H9 (cell line): Measurements from ENCODE around the gene INPP5A. TPM values are rescaled to one million over a fixed set of nuclear protein-coding genes. Genes with fewer than 3 reads are reported as not detected.

Source experiments
- DNase-seq: peaks from one replicate; pipeline ENCODE4 v3.0.0-alpha.2; 2017
- H2AFZ ChIP-seq: one replicate; pipeline ENCODE4 v1.6.1; 2013; ENCODE audit warnings: mild to moderate bottlenecking, low read length, control low read depth, moderate library complexity
- H2AK5ac ChIP-seq: 2 replicates; pipeline ENCODE4 v1.6.1; 2013; ENCODE audit warnings: low read length, control low read depth, mixed read lengths; ENCODE audit not compliant: insufficient read length
- H2BK120ac ChIP-seq: one replicate; pipeline ENCODE4 v1.6.1; 2013; ENCODE audit warnings: low read depth, mild to moderate bottlenecking, low read length, control low read depth, inconsistent platforms; ENCODE audit not compliant: poor library complexity, severe bottlenecking
- H2BK12ac ChIP-seq: 2 replicates; pipeline ENCODE4 v1.6.1; 2013; ENCODE audit warnings: low read length, control low read depth, mixed read lengths, low read depth; ENCODE audit not compliant: insufficient read length
- H2BK15ac ChIP-seq: 2 replicates; pipeline ENCODE4 v1.6.1; 2013; ENCODE audit warnings: low read depth, low read length, control low read depth
- H2BK20ac ChIP-seq: one replicate; pipeline ENCODE4 v1.6.1; 2013; ENCODE audit warnings: low read depth, mild to moderate bottlenecking, low read length, control low read depth, inconsistent platforms; ENCODE audit not compliant: poor library complexity, severe bottlenecking
- H2BK5ac ChIP-seq: 2 replicates; pipeline ENCODE4 v1.6.1; 2013; ENCODE audit warnings: low read length, control low read depth, mixed read lengths; ENCODE audit not compliant: insufficient read length
- H3K14ac ChIP-seq: 2 replicates; pipeline ENCODE4 v1.6.1; 2013; ENCODE audit warnings: low read length, control low read depth; ENCODE audit not compliant: insufficient read depth
- H3K18ac ChIP-seq: 2 replicates; pipeline ENCODE4 v1.6.1; 2013; ENCODE audit warnings: low read depth, mild to moderate bottlenecking, mixed read lengths, low read length, control low read depth; ENCODE audit not compliant: insufficient read length
- H3K23ac ChIP-seq: 2 replicates; pipeline ENCODE4 v1.6.1; 2013; ENCODE audit warnings: low read length, control low read depth, mixed read lengths, low read depth; ENCODE audit not compliant: insufficient read length
- H3K23me2 ChIP-seq: 2 replicates; pipeline ENCODE4 v1.6.1; 2013; ENCODE audit warnings: low read depth, mild to moderate bottlenecking, mixed read lengths, low read length, control low read depth; ENCODE audit not compliant: insufficient read length, poor library complexity, severe bottlenecking
- H3K27ac ChIP-seq: 2 replicates; pipeline ENCODE4 v1.5.1; 2013; ENCODE audit warnings: low read length, control low read depth, mixed read lengths, low read depth; ENCODE audit not compliant: insufficient read length
- H3K27me3 ChIP-seq: 2 replicates; pipeline ENCODE4 v1.6.1; 2013; ENCODE audit warnings: low read length, control low read depth, inconsistent platforms; ENCODE audit not compliant: insufficient read depth
- H3K4ac ChIP-seq: 2 replicates; pipeline ENCODE4 v1.6.1; 2013; ENCODE audit warnings: low read depth, mild to moderate bottlenecking, control low read depth, inconsistent platforms, low read length, moderate library complexity
- H3K4me1 ChIP-seq: 2 replicates; pipeline ENCODE4 v1.6.1; 2013; ENCODE audit warnings: low read length, control low read depth, inconsistent platforms; ENCODE audit not compliant: insufficient read depth
- H3K4me2 ChIP-seq: 2 replicates; pipeline ENCODE4 v1.6.1; 2013; ENCODE audit warnings: low read length, control low read depth, mixed read lengths; ENCODE audit not compliant: insufficient read length, insufficient read depth
- H3K56ac ChIP-seq: 2 replicates; pipeline ENCODE4 v1.6.1; 2013; ENCODE audit warnings: low read depth, mild to moderate bottlenecking, mixed read lengths, low read length, control low read depth; ENCODE audit not compliant: insufficient read length
- H3K79me1 ChIP-seq: 2 replicates; pipeline ENCODE4 v1.6.1; 2013; ENCODE audit warnings: low read depth, mild to moderate bottlenecking, moderate library complexity, low read length, control low read depth, inconsistent platforms; ENCODE audit not compliant: insufficient read depth, poor library complexity, severe bottlenecking
- H3K79me2 ChIP-seq: 2 replicates; pipeline ENCODE4 v1.6.1; 2013; ENCODE audit warnings: low read length, control low read depth, inconsistent platforms; ENCODE audit not compliant: insufficient read depth
- H3K9ac ChIP-seq: 2 replicates; pipeline ENCODE4 v1.6.1; 2013; ENCODE audit warnings: low read length, control low read depth, mixed read lengths; ENCODE audit not compliant: insufficient read length; ENCODE audit errors: extremely low read depth
- H3K9me3 ChIP-seq: one replicate; pipeline ENCODE4 v1.6.1; 2013; ENCODE audit warnings: low read depth, low read length, inconsistent platforms; ENCODE audit not compliant: control insufficient read depth
- H3T11ph ChIP-seq: one replicate; pipeline ENCODE4 v1.6.1; 2013; ENCODE audit warnings: mild to moderate bottlenecking, low read length, control low read depth, inconsistent platforms
- H4K20me1 ChIP-seq: one replicate; pipeline ENCODE4 v1.6.1; 2013; ENCODE audit not compliant: control insufficient read depth, insufficient read length, insufficient read depth
- H4K5ac ChIP-seq: 2 replicates; pipeline ENCODE4 v1.6.1; 2013; ENCODE audit warnings: low read depth, mild to moderate bottlenecking, mixed read lengths, low read length, control low read depth; ENCODE audit not compliant: insufficient read length
- H4K8ac ChIP-seq: replicated peaks from 2 replicates; pipeline ENCODE4 v1.6.1; 2013; ENCODE audit warnings: low read length, control low read depth, mixed read lengths, low read depth; ENCODE audit not compliant: insufficient read length
- H4K91ac ChIP-seq: 2 replicates; pipeline ENCODE4 v1.6.1; 2013; ENCODE audit warnings: low read depth, mild to moderate bottlenecking, moderate library complexity, mixed read lengths, low read length, control low read depth; ENCODE audit not compliant: insufficient read length
- H3K27ac Mint-ChIP-seq, 3 experiments: 2 replicates in 2 of 3; 3 replicates in 1 of 3; pipeline ENCODE4 v1.8.0; 2020 to 2021; ENCODE audit warnings: mixed read lengths in 3 of 3, mild to moderate bottlenecking in 1 of 3, moderate library complexity in 1 of 3
- H3K27me3 Mint-ChIP-seq: 2 replicates; pipeline ENCODE4 v1.8.0; 2021; ENCODE audit warnings: low read depth, mild to moderate bottlenecking, moderate library complexity, mixed read lengths
- H3K36me3 Mint-ChIP-seq, 3 experiments: 2 replicates in 2 of 3; 3 replicates in 1 of 3; pipeline ENCODE4 v1.8.0; 2020 to 2021; ENCODE audit warnings: low read depth in 3 of 3, mixed read lengths in 3 of 3; ENCODE audit not compliant: insufficient read depth in 1 of 3
- H3K4me1 Mint-ChIP-seq, 2 experiments: 2 replicates each; pipeline ENCODE4 v1.8.0; 2020; ENCODE audit warnings: mixed read lengths in 2 of 2
- H3K4me3 Mint-ChIP-seq, 2 experiments: 2 replicates in 1 of 2; 3 replicates in 1 of 2; pipeline ENCODE4 v1.8.0; 2020 to 2021; ENCODE audit warnings: mild to moderate bottlenecking in 2 of 2, mixed read lengths in 2 of 2, moderate library complexity in 1 of 2
- H3K9me3 Mint-ChIP-seq, 2 experiments: 2 replicates in 1 of 2; 3 replicates in 1 of 2; pipeline ENCODE4 v1.8.0; 2020; ENCODE audit warnings: mild to moderate bottlenecking in 2 of 2, mixed read lengths in 2 of 2, moderate library complexity in 1 of 2
- CTCF ChIP-seq: fragments of 200-600 bp; sonication (generic); conservative IDR thresholded peaks from 3 replicates; pipeline ENCODE4 v1.8.0; 2021; ENCODE audit warnings: antibody characterized with exemption, mild to moderate bottlenecking
- WGBS: extraction: QIAGEN DNeasy Blood & Tissue Kit; methylation state at CpG from one replicate; pipeline ENCODE4 v1.1.7; 2013; ENCODE audit warnings: missing lambda C conversion rate, low lambda C conversion rate, mixed read lengths; ENCODE audit not compliant: insufficient read length; ENCODE audit errors: extremely low coverage; 5-methylcytosine and 5-hydroxymethylcytosine counted together
- total RNA-seq: library from RNA; stranded (reverse); gene quantifications from 2 replicates; pipeline ENCODE4 v1.2.1, GENCODE V29; 2021

The INPP5A gene
- total RNA-seq, 1 experiment from 2014 or later, result 17.7 TPM

- Histone ChIP-seq H4K91ac (no peak overlapping the region), H2AFZ (no peak overlapping the region), H3K9me3 (no peaks in the 10 kb centered on the region), H3K27me3 (no peaks in the 10 kb centered on the region; the same call in 1 of the 2 replicates), H3K4ac (no peak overlapping the region), H3K56ac (no peak overlapping the region), H2BK15ac (no peak overlapping the region), H4K20me1 (no peaks in the 10 kb centered on the region), H3K14ac (no peak overlapping the region; the same call in 1 of the 2 replicates), H3T11ph (no peak overlapping the region), H2BK120ac (no peak overlapping the region), H4K5ac (no peak overlapping the region), H3K9ac (no peak overlapping the region), H3K4me2 (no peak overlapping the region), H3K23ac (no peak overlapping the region), H3K27ac (no peak overlapping the region), H3K18ac (no peak overlapping the region), H3K4me1 (no peaks in the 10 kb centered on the region), H4K8ac (no peak overlapping the region), H3K79me2 (no peaks in the 10 kb centered on the region), H2BK5ac (no peak overlapping the region), H2BK12ac (no peak overlapping the region), H3K23me2 (peaks cover 2% of the 10 kb centered on the region), H2AK5ac (no peak overlapping the region), H3K79me1 (no peaks in the 10 kb centered on the region), H2BK20ac (no peak overlapping the region)
- Mint-ChIP-seq H3K27ac (no peak overlapping the region), H3K4me1 (peaks cover 12 to 18% of the 10 kb centered on the region in 2 experiments), H3K4me3 (no peak overlapping the region), H3K9me3 (no peaks in the 10 kb centered on the region), H3K36me3 (no peaks in the 10 kb centered on the region), H3K27me3 (peaks cover 14% of the 10 kb centered on the region)
- no peak for DNase-seq
- WGBS, result no CpG with 5 or more reads among the region's 24 CpGs
- no peak for TF ChIP-seq CTCF
These were observed 93.2 kb downstream of the INPP5A start for GRCh38 chr10:132630666-132631337.
